ENCODE results near the gene ERICH2.

ERICH2 gene

GRCh38 chr2:170743530-170744239, 26.5 kb upstream of the ERICH2 start (continued):
- TF ChIP-seq ZNF157 (tag by site-specific recombination; IDR thresholded peaks at IDR 0.05) (no peak), ZNF133 (tag by site-specific recombination; IDR thresholded peaks at IDR 0.05) (no peak), KLF9 (tag by site-specific recombination; IDR thresholded peaks at IDR 0.05; ENCODE audit: low read depth) (no peak), AEBP2 (tag by site-specific recombination; IDR thresholded peaks at IDR 0.05; ENCODE audit: borderline replicate concordance) (no peak)
- TF ChIP-seq, protein P1, sequence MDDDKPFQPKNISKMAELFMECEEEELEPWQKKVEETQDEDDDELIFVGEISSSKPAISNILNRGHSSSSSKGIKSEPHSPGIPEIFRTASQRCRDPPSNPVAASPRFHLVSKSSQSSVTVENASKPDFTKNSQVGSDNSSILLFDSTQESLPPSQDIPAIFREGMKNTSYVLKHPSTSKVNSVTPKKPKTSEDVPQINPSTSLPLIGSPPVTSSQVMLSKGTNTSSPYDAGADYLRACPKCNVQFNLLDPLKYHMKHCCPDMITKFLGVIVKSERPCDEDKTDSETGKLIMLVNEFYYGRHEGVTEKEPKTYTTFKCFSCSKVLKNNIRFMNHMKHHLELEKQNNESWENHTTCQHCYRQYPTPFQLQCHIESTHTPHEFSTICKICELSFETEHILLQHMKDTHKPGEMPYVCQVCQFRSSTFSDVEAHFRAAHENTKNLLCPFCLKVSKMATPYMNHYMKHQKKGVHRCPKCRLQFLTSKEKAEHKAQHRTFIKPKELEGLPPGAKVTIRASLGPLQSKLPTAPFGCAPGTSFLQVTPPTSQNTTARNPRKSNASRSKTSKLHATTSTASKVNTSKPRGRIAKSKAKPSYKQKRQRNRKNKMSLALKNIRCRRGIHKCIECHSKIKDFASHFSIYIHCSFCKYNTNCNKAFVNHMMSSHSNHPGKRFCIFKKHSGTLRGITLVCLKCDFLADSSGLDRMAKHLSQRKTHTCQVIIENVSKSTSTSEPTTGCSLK (tag by site-specific recombination; IDR thresholded peaks at IDR 0.05): no peak

GRCh38 chr2:170744248-170745002, 25.8 kb upstream of the ERICH2 start:
- POLR2A ChIA-PET: no interaction called here
- H3K4me3 ChIP-seq (ENCODE audit: low read depth, low read length): no peak overlapping the region
- CTCF ChIA-PET: interaction anchor here (0.5 kb wide), 1 partner anchor 1612 kb away, joined by 3 read pairs; no protein-coding TSS in a partner anchor
- no peak for TF ChIP-seq ZNF366 (tag by site-specific recombination; conservative IDR thresholded peaks at IDR 0.05)
- TF ChIP-seq WT1 (tag by site-specific recombination; IDR thresholded peaks at IDR 0.05): no peak
- no peak for TF ChIP-seq PRDM1 (tag by site-specific recombination; IDR thresholded peaks at IDR 0.05)
- TF ChIP-seq ZNF211 (tag by site-specific recombination; IDR thresholded peaks at IDR 0.05; ENCODE audit: low read depth): no peak
- no peak for TF ChIP-seq ZNF548 (tag by site-specific recombination; IDR thresholded peaks at IDR 0.05)
- TF ChIP-seq ZNF23 (tag by site-specific recombination; IDR thresholded peaks at IDR 0.05; ENCODE audit: borderline replicate concordance): no peak
- TF ChIP-seq FEZF1 (tag by site-specific recombination; IDR thresholded peaks at IDR 0.05): no peak
- H3K27ac ChIP-seq (ENCODE audit: extremely low read depth, low read depth, low read length): no peak overlapping the region
- H3K36me3 ChIP-seq (ENCODE audit: control insufficient read depth in 2 of 2, insufficient read depth in 1 of 2, low read length in 2 of 2): no peaks in the 10 kb centered on the region
- no peaks in the 10 kb centered on the region for H3K4me1 ChIP-seq (ENCODE audit: control insufficient read depth, insufficient read depth, low read length)
- H3K9me3 ChIP-seq (ENCODE audit: control insufficient read depth, insufficient read depth, low read depth, low read length): no peaks in the 10 kb centered on the region

DNA sequence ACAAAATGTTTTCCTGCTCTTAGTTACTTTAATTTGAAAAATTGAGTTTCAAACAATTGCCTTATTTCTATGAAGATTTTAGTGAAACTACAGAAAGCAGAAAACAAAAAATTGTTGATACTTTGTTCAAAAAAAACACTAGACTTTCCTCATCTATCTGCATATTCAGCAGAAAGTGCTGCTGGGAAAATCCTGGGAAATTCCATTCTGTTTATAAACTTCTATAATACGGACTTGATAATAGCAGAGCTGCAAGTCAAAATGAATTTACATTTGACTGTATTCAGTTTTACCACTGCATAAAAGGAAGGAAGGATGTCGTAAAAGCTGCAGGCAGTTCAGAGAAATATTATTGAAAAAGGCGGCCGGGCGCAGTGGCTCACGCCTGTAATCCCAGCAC, 24.9 kb upstream of the ERICH2 start:
- ChIA-PET POLR2A (no interaction called here), CTCF (no interaction called here)
- Histone ChIP-seq H3K4me3 (ENCODE audit: low read depth, low read length) (no peak overlapping the region), H3K27ac (ENCODE audit: extremely low read depth, low read depth, low read length) (no peak overlapping the region), H3K36me3 (ENCODE audit: control insufficient read depth in 2 of 2, insufficient read depth in 1 of 2, low read length in 2 of 2) (no peaks in the 10 kb centered on the region), H3K9me3 (ENCODE audit: control insufficient read depth, insufficient read depth, low read depth, low read length) (no peaks in the 10 kb centered on the region), H3K4me1 (ENCODE audit: control insufficient read depth, insufficient read depth, low read length) (no peaks in the 10 kb centered on the region)
- TF ChIP-seq ZNF274 (IDR thresholded peaks at IDR 0.05; ENCODE audit: low read length) (no peak), ZNF274 (tag by site-specific recombination; IDR thresholded peaks at IDR 0.05; ENCODE audit: borderline replicate concordance) (no peak), ZNF558 (tag by site-specific recombination; IDR thresholded peaks at IDR 0.05) (no peak), WT1 (tag by site-specific recombination; IDR thresholded peaks at IDR 0.05) (no peak), PRDM6 (tag by site-specific recombination; IDR thresholded peaks at IDR 0.05) (no peak), ZNF549 (tag by site-specific recombination; IDR thresholded peaks at IDR 0.05) (no peak), AEBP2 (tag by site-specific recombination; IDR thresholded peaks at IDR 0.05; ENCODE audit: borderline replicate concordance) (no peak), ZNF548 (tag by site-specific recombination; IDR thresholded peaks at IDR 0.05) (no peak), ZSCAN23 (tag by site-specific recombination; IDR thresholded peaks at IDR 0.05) (no peak), MEIS1 (CRISPR knock-in tag; IDR thresholded peaks at IDR 0.05; ENCODE audit: borderline replicate concordance) (no peak)
- TF ChIP-seq, protein P2, sequence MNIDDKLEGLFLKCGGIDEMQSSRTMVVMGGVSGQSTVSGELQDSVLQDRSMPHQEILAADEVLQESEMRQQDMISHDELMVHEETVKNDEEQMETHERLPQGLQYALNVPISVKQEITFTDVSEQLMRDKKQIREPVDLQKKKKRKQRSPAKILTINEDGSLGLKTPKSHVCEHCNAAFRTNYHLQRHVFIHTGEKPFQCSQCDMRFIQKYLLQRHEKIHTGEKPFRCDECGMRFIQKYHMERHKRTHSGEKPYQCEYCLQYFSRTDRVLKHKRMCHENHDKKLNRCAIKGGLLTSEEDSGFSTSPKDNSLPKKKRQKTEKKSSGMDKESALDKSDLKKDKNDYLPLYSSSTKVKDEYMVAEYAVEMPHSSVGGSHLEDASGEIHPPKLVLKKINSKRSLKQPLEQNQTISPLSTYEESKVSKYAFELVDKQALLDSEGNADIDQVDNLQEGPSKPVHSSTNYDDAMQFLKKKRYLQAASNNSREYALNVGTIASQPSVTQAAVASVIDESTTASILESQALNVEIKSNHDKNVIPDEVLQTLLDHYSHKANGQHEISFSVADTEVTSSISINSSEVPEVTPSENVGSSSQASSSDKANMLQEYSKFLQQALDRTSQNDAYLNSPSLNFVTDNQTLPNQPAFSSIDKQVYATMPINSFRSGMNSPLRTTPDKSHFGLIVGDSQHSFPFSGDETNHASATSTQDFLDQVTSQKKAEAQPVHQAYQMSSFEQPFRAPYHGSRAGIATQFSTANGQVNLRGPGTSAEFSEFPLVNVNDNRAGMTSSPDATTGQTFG (tag by site-specific recombination; IDR thresholded peaks at IDR 0.05; ENCODE audit: borderline replicate concordance): no peak

Data from HEK293 (cell line).